Stimulated activated CD4-positive, alpha-beta T cell treated with anti-CD3 and anti-CD28 coated beads, Interleukin-2, amount 100 ng/mL, for 4 hours (primary cell): ENCODE results near the gene KCNK10.

Experiments
- DNase-seq: peaks from one replicate; pipeline ENCODE4 v3.0.0-alpha.2; 2020; ENCODE audit warnings: low read depth

The KCNK10 gene, protein sequence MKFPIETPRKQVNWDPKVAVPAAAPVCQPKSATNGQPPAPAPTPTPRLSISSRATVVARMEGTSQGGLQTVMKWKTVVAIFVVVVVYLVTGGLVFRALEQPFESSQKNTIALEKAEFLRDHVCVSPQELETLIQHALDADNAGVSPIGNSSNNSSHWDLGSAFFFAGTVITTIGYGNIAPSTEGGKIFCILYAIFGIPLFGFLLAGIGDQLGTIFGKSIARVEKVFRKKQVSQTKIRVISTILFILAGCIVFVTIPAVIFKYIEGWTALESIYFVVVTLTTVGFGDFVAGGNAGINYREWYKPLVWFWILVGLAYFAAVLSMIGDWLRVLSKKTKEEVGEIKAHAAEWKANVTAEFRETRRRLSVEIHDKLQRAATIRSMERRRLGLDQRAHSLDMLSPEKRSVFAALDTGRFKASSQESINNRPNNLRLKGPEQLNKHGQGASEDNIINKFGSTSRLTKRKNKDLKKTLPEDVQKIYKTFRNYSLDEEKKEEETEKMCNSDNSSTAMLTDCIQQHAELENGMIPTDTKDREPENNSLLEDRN

DNA sequence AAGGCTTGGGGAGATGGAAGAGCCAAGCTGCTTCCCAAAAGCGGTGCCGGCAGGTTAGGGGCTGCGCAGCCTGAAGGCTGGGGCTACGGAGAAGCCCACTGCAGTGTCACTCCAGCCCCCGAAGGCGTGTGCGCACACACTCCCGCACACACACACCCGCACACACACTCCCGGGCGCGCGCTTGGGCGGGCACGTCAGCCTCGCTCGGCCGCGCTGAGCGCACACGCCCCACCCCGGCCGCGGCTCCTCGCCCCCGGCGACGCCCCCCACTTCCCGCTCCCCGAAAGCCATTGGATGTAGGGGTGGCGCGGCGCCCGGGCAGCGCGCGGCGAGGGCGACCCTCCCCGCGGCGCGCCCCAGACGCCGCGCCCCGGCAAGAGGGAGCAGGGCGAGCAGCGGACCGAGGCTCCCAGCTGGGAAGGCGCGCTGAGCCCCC lies at the start of gene KCNK10:
Gene KCNK10 (minus strand): TSS at position 184 of the 437 bp plus-strand sequence. CDS start 471 bp downstream, outside the sequence.
- no peak for DNase-seq

DNA sequence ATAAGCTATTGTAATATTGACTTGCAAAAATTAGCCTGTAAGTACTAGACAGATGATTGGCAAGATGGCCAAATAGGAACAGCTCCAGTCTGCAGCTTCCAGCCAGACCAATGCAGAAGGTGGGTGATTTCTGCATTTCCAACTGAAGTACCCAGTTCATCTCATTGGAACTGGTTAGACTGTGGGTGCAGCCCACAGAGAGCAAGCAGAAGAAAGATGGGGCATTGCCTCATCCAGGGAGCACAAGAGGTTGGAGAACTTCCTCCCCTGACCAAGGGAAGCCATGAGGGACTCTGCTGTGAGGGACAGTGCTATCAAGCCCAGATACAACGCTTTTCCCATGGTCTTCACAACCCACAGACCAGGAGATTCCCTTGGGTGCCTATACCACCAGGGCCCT lies 46.4 kb upstream of the KCNK10 start:
- no peak for DNase-seq

DNA sequence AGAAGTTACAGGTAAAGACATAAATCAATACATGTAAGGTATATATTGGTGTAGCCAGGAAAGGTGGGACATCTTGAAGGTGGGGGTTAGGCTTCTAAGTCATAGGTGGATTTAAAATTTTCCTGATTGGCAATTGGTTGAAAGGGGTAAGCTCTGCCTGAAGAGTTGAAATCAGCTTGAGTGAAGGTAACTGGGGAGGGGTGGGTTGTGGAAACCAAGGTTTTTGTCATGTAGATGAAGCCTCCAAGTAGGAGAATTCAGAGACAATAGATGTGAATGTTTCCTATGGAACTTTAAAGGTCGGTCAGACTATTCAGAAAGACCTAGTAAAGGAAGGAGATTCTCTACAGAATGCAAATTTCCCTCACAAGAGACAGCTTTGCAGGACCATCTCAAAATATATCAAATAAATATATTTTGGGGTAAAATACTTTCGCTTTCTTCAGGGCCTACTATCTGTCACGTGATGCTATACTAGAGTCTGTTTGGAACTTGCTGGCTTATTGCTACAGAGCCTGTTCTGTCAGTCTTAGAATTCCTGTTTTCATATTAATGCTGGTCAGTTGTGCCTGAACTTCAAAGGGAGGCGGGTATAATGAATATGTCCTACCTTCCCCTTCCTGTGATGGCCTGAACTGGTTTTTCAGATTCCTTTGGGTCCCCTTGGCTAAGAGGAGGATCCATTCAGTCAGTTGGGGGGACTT lies 41.8 kb upstream of the KCNK10 start:
- DNase-seq, result no peak

DNA sequence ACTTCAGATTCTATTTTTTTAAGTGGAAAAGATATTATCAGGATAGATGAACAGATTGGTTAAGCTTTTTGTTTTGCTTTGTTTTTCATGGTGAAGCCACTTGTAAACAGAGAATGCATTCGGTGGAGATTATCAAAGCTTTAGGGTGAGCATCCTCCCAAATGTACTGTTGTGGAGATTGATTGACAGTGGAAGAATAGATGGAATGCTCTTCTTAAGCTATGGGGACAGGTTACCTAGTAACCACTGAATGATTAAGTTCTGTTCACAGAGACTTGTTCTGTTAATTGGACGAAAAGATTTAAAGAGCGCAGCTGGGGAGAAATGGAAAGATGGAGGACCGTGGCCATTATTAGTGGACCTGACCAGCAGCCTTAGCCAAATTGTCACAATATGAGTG lies 40.6 kb upstream of the KCNK10 start:
- no peak for DNase-seq

DNA sequence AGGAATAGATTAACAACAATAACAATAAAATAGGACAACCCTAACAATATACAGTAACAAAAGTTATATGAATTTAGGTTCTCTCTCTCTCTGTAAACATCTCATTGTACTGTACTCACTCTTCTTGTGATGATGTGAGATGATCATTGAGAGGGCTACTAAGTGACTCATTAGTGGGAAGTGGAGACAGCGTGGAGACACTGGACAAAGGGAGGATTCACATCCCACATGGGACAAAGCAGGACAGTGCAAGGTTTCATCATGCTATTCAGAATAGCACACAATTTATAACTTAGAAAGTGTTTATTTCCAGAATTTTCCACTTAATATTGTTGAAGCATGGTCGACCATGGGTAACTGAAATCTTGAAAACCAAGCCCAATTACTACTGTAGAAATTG lies 36.4 kb upstream of the KCNK10 start:
- no peak for DNase-seq

DNA sequence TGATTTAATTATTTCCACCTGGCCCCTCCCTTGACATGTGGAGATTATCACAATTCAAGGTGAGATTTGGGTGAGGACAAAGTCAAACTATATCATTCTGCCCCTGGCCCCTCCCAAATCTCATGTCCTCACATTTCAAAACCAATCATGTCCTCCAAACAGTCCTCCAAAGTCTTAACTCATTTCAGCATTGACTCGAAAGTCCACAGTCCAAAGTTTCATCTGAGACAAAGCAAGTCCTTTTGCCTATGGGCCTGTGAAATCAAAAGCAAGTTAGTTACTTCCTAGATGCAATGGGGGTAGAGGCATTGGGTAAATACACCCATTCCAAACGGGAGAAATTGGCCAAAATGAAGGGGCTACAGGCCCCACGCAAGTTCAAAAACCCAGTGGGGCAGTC lies 31.3 kb upstream of the KCNK10 start:
- DNase-seq, result no peak

DNA sequence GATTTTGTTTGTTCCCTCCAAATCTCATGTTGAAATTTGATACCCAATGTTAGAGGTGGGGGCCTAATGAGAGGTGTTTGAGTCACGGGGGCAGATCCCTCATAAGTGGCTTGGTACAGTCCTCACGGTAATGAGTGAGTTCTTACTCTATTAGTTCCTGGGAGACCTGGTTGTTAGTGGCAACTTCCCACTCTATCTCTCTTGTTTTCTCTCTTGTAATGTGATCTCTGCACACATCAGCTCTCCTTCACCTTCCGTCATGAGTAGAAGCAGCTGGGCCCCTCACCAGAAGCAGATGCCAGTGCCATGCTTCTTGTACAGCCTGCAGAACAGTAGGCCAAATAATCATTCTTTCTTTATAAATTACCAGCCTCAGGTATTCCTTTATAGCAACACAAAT lies 29.6 kb upstream of the KCNK10 start:
- no peak for DNase-seq

DNA sequence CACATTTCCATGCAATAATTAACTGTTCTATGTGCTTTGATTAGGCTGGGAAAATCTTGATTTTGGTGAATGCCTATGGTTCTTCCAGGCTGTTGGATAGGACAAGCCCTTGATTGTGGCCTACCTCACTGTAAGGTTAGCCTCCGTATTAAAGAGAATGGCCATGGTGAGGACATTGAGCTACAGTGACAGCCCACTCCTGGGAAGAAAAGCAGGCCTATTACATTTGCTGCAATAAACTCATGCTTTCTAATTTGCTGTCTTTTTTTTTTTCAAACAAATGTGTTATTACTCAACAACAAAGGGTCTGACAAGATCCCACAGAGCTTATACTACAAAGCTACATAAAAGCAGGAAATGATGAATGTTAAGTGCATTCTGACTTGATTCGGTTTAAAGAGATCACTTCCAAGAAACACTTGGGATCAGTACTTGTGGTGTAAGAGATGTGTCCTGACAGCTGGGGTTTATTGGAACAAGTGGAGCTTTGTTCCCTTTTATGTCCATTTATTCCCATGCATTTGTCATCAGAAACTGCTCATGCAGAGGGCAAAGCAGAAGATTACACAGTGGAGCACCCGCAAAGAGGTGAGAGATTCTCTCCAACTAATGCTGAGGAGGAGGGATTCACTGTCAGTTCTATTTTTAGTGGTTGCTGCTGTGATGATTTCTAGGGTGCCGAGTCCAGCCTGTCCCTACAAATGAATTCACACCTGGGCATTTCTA lies 29.1 kb upstream of the KCNK10 start:
- no peak for DNase-seq

DNA sequence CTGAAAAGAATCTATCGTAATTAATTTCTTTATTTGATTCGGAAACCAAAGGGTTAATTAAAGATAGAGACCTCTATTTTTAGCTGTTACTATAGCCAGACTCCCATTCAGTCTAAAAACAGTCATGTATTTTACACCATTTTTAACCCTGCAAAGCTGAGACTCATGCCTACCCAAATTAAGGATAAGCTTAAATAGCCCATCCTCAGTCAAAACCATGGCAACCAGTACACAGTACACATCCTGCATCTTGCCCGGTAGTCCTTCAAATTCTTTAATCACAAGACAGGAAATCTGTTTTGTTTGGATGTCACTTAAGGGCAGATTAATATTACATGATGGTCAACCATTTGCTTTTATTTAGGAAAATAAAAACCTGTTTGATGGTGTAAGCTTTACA lies 25.5 kb upstream of the KCNK10 start:
- DNase-seq, result no peak

DNA sequence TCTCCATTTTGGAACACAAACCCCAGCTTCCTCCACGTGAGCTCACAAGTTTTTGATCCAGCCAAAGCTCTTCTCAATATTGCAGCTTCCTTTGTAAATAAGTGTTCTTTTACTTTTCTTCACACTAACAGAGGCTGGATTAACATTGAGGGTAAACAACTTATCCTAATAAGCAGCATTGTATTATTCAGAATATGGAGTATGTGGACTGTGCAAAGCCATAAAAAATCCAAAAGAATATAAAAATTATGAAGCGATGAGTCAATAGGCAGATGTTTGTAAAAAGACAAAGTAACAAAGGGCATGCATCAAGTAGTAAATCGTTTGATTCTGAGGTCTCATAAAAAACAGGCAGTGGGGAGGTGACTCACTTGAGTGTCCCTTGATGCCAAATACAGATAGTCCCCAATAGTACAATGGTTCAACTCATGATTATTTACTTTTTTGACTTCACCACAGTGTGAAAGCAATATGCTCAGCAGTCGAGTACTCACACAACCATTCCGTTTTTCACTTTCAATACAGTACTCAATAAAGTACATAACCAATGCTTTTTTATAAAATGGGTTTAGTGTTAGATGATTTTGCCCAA lies 23.1 kb upstream of the KCNK10 start:
- no peak for DNase-seq

DNA sequence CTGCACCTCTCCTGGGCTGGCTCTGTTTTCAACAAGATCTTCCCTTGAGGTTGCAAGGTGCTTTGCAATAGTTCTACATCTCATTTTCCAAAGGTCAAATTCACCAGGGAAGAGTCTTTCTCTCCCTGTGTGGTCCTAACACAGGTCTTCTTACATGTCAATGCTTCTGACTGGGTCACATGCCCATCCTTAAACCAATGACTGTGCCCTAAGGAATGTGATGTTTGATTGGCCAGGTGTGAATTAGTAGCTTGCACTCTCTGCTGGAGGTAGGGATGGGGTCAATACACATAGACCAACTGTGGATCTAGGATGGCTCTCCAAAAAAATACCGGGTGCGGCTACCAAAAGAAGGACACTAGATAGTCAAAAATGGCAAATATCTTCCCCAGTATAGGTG lies 19.9 kb upstream of the KCNK10 start:
- DNase-seq, result no peak

DNA sequence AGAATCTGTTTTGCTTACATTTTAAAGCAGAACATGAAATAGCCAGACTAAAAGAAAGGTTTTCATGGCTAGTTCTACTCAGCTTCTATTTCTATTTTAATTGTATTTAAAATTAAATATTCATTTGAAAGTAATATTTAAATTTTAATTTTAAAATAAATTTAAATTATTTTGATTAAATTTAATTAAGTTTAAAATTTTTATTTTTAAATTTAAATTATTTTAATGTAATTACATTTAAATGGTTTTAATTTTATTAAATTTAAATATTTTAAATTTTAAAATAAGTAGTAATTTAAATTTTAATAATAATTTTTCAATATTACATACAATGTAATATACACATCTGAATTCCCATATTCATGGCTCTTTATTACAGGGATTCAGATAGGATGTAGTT lies 17.3 kb upstream of the KCNK10 start:
- no peak for DNase-seq

DNA sequence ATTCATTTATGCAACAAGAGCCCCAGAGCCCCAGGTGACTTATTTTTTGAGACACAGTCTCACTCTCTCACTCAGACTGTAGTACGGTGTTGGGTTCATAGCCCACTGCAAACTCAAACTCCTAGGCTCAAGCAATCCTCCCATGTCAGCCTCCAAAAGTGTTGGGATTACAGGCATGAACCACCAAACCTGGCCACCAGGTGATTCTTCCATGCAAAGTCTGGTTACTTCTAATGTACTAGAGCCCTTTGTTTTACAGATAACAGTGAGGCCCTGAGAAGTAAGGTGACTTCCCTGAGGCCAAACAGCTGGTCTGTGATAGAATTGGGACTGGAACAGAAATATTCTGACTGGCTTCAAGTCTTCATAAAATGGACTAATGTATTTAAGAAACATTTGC lies 10.0 kb upstream of the KCNK10 start:
- no peak for DNase-seq

DNA sequence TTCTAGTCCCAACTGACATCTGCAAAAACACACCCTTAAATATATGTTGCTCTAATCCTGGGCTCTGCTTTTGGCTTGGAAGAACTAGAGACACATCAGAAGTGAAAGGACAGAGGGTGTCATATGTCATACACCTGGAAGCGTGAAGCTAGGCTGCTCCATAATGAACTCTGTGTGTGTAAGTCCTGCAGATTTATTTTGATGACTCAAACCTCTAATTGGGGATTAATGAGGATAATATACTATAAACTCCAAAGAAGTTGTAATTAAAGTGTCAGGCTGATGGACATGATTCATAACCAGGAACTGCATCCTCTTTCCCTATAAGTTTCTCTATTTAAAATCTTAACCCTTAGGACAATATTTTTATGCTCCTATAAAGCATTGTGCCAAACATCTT lies 4.4 kb upstream of the KCNK10 start:
- DNase-seq, result no peak

DNA sequence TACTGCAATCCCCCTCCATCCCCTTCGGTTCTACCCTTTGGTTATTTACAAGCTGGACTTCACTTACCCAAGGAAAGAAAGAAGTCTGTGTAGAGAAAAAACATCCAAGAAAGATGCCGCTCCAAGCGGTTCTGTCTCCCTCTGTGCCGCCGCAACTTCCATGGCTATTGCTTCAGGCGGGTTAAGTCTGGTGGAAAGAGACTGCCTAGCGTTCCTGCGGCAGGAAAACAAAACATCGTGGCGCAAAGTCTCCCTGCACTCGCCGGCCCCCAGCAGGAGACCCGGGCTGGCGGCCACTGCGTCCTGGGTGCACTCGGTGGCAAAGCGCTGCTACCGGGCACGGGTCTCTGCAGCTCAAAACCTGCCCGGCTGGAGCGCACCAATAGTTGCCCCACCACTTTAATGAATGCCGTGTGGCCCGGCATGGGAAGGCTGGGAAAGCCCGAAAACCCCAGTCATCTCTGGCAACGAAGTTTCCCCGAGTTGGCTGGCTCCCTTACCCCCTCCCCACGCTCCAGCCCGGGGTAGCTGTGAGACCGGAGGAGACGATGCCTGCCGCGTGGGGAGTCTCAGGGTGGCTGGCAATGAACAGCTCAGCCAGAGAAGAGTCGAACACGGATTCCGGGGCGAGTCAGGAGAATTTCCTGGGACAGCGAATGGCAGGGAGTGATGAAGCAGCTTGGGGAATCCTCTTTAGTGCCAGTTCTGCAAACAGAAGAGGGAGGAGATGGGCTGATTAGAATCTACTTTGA lies 3.5 kb upstream of the KCNK10 start:
- DNase-seq, result no peak

DNA sequence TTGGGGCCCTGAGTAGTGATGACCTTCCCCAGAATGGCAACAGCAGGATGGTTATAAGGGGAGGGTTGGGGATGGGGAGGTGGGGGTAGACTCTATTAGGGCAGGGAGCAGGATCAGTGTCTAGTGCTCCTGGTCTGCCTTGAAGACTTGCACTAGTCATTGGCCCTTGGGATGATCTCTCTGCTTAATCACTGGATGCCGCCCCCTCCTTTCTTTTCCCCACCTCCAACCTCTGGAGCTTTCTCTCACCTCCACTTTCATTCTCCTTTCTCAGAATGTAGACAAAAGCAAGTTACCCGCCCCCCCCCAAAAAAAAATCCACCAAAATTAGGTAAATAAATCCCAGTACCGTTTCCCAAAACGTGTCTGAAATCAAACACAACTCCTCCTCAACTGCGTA lies 2.8 kb upstream of the KCNK10 start:
- no peak for DNase-seq

DNA sequence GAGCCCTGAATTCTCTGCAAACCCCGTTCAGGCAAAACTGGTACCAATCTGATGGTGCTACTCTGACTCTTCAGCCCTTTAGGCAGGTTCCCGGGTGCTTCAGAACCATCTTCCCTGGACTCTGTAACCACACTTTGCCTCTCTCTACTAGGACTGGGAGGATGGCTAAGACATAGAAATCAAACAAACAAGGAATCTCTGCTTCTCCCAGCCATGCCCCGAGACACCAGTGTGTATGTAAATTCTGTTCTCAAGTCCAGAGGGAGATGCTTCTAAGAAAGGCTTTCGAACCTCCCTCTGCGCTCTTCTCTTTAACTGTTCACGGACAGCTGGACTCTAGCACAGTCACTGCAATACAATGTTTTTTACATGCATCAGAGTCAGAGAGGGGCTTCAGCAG lies 1.9 kb upstream of the KCNK10 start:
- no peak for DNase-seq

DNA sequence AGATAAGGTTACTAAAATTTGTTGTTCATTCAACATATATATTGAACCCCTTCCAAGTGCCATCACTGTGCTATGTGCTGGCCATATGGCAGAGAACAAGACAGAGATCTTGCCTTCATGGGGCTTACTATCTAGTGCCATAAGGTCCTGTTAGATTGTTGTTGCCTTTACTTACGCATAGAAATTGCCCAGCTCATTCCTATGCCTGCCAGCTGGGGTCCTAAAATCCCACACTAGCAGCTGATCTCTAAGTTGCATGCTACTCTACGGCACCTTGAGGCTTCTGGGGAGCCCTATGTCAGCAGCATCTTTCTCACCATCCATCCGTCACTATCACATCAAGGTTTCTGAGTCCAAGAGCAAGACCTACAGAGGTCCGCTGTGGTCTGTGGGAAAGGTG lies 1.4 kb upstream of the KCNK10 start:
- DNase-seq, result no peak

DNA sequence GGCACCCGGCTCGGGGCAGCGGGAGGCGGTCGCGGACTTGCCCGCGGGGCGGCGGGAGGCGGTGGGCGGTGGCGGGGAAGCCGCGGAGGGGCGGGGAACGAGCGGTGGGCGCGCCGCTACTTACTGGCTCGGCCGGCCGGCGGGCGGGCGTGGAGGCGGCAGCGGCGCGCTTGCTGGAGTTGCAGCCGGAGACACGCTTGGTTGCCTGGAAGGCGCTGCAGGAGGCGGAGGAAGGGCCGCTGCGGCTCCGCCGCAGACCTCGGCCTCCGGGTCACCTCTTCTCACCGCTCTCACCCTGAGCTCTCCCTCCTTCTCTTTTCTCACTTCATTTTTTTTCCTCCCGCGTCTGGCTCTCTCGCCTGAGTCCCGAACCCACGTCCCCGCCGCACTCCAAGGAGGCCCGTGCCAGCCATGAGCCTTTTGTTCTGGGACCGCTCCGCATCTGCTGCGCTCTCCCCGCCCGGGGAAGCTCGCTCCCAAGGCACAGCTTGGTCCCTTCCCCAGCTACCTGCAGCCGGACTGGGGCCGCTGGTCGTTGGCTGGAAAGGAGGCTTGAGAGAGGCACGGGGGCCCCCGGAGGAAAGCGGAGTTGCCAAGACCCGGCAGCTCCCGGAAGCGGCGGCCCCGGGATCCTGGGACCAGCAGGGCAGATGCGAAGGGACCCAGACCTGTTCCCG lies 592 bp upstream of the KCNK10 start:
- no peak for DNase-seq

DNA sequence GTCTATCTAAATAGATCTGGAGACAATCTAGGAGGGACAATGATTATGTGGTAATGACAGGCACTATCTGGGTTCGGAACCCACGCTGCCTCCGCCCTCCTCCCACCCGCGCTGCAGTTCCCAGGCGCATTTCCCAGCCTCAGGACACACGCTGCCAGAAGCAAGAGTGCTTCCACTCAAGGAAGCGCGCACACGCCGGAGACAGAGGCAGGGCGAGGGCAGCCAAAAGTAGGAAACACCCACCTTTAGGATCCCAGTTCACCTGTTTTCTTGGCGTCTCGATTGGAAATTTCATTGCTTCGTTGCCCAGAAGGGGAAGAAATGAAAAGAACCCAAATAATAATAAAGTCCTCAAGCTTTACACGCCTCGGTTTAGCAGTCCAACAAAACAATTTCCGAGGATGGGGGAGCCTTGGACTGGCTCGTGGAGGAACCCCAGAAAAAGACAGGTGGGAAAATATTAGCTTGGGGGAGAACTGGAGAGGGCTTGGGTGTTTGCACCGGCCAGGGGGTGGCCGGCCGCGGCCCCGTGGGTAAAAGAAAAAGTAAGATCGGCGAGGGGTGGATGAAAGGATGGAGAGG lies 474 bp downstream of the KCNK10 start:
- DNase-seq, result no peak
